GM21515 (cell line): Measurements from ENCODE around the gene ATE1.
A peak's percentile ranks its signal among the peaks of the same experiment; 100 is the strongest.
"Not testable (repeated sequence)": the region's sequence is repeated elsewhere in the genome, so short reads cannot be mapped to it uniquely, and the experiment has no call there.

Experiments
- ATAC-seq: cut with Tn5 transposase; IDR thresholded peaks from one replicate; pipeline ENCODE4 v1.9.1; 2021; ENCODE audit not compliant: unreplicated experiment

The ATE1 gene

GRCh38 chr10:121927841-121928527 lies at the start of gene ATE1:
ATE1 (minus strand) TSS chr10:121928031; CDS start chr10:121927949, 82 bp downstream.
- peak; percentile 89 for ATAC-seq

DNA sequence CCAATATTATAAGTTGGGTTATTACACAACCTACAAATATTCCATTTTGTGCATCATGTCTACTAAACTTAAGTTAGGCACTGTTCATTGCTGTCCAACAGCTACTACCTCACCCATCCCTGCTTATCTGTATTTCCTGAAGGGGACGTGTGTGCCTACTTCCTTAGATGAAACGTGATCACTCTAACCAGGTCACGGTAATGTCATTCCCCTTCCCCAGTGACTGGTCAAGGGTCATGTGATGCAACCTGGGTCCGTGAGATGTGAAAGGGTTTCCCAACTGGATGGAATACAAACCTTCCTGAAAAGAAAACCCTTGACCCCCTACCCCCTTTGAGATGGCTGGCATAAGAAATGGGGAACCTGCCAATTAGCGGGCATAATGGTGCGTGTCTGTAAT lies 48.8 kb upstream of the ATE1 start:
- no peak for ATAC-seq

- ATAC-seq, result peak; percentile 16
These were observed 47.7 kb upstream of the ATE1 start for GRCh38 chr10:121975295-121976086.

DNA sequence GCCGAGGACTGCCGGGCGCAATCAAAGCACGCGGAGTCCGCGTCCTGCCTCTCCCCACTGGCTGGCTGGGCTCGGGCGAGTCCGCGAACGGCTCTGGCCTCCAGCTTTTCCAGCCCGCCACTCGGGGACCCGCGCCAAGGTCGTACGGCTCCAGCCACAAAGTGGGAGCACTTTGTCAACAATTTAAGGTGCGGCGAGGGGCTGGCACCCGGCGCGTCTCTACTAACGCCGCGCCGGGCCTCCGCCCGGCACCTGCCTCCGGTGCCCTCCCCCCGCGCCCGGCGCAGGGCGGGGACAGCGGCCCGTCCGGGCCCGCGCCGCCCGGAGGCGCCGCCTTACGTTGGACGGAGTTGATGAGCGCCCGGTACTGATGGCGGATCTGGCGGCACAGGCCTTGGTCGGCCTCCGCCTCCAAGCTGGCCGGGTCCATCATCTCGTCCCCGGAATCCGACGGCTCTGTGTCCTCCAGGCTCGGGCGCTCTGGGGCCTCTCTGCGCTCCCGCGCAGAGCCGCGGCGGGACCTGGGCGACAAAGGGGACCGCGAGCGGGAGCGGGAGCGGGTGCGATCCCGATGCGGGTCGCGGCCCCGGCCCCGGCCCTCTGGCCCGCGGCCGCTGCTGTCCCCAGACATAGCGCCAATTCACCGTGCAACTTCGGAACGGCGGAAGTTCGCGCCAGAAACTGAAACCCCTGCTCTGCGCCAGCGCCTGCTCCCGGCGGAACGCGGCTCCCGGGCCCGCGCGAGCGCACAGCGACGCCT lies 46.9 kb upstream of the ATE1 start, which contains the start of gene NSMCE4A:
Gene NSMCE4A, minus strand, starts transcription at position 683 of the 760 bp plus-strand sequence. Its CDS starts 52 bp downstream, at position 631.
- peak; percentile 88 for ATAC-seq

DNA sequence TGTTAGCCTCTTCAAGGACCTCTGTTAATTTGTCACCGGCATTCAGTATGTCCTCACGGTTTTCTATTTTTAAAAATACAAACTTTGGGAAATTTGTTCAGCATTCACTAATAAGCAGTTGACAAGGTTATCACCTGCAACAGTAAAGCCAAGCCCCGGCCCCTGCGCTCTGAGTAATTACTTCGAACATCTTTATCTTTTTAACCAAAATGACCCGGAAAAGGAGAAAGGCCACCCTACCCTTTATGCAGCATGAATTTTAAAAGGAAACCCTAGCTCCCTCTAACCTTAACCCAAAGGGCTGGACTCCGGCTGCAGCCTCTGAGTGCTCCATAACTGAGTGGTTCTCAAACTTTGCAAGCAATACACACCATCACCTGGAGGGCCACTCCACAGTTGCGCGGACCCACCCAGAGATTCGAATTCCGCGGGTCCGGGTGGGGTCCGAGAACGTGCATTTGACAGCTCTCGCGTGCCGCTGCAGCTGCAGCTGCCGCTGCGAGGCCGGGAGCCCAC lies 46.2 kb upstream of the ATE1 start:
- ATAC-seq, result no peak

DNA sequence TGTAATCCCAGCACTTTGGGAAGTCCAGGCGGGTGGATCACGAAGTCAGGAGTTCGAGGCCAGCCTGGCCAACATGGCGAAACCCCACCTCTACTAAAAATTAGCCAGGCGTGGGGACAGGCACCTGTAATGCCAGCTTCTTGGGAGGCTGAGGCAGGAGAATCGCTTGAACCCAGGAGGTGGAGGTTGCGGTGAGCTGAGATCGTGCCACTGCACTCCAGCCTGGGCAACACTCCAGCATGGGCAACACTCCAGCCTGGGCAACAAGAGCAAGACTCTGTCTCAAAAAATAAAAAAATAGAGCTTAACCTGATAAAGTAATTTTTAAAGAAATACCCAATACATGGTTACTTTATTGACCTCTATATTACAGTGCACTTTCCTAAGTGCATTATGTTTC lies 41.3 kb upstream of the ATE1 start:
- ATAC-seq, result not testable (repeated sequence)

DNA sequence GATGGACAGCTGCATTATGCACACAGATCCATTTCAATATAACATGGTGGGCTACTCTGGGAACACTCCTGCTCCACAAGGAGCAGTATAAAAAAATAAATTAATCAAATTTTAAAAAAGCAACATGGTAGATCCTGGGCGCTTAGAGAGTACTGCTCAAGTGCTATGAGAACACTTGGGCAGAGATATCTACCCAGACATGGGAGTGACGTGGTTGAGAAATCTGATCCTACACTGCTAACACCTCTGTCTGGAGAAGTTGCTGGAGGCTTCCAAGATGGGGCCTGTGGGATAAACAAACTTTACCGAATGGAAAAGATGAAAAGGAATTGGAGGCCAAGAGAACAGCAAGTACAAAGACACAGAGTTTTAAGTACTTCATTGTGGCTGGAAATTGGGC lies 38.2 kb upstream of the ATE1 start:
- ATAC-seq, result no peak

DNA sequence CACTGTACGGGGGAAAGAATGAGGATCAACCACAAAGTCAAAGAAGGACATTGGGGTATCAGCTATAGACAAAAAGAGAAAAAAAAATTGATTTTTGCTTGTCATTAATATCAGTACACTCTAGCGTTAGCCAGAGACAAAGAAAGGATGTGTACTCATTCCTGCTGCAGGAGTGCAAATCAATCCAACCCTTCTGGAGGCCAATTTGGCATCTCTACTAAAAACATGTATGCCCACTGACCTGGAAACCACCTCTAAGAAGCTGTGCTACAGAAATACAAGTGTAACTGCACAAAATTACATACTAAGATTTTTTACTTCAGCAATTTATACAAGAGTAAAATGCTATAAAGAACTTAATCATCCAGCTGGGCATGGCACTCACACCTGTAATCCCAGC lies 33.6 kb upstream of the ATE1 start:
- ATAC-seq, result no peak

DNA sequence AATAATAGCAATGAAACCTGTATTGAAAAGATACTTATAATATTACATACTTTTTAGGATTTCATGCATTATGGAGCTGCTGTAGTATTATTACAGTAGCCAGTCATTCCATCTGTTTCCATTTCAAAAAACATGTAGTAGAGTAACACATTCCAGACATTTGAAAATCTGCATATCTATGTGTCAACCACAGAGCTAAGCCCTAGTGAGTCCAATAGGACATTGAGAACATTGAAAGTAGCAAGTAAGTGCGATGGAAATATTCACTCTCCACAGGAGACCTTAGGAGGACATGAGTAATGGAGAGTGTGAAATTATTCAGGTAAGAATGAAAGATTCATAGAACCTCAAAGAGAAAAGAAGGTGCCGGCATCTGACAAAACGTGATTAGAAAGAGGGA lies 31.8 kb upstream of the ATE1 start:
- no peak for ATAC-seq

DNA sequence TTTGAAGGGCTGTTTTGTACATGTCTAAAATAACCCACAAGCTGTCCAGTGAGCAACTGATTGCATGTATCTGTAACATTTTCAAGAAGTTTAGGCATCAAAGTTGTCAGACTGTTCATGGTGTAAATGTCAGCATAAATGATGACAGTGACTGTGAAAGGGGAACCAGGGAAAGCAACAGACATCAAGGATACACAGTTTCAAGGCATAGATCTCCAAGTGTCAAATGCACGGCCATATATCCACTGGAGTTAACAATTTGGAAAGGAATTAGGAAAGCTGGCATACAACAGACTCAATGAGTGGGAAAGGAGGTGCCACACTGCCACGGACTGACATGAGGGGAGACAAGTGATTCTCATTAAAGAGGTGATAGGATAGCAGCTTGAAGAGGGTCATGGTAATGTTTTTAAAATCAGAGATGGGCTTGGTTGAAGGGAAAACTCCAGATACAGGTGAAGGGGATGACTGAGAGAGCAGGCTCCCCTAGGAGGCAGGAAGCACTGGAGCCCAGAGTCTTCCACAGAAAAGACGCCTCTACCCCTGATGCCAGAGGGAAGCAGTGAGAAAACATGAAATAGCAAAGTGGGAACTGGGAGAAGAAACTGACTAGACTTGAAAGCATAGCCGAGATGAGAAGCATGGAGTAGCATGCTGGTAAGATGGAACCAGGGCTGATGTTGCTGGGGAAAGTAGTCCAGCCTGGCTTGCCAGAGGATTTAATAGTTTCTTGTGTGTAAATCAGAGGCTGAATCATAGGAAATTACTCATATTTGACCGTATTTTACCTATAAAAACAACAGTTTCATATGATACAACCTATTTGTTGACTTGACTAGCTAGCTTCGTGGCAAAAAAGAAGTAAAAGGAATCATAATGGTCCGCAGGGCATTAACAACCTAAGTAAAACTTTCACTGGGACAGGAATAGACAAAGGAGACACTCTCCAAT lies 28.6 kb upstream of the ATE1 start:
- ATAC-seq, result no peak

- ATAC-seq, result no peak
These were observed 24.4 kb upstream of the ATE1 start for GRCh38 chr10:121952226-121952625.

DNA sequence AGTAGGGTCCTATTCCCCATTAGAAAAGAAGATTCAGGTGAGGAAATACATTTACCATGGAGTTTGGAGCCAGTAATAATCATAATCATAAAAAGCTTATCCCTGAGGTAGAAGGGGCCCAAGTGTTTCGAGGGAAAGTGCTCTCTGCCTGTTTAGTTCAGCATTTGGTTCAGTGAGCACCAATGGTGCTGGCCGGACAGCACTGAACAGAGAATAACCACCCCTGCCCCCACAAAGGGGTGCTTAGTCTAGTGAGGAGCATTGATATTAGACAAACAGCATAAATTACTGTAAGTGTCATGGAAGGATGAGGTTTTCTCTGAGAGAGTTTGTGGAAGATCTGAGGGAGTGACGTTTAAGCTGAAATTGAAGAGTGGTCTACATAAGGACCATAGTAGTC lies 21.6 kb upstream of the ATE1 start:
- ATAC-seq, result no peak

DNA sequence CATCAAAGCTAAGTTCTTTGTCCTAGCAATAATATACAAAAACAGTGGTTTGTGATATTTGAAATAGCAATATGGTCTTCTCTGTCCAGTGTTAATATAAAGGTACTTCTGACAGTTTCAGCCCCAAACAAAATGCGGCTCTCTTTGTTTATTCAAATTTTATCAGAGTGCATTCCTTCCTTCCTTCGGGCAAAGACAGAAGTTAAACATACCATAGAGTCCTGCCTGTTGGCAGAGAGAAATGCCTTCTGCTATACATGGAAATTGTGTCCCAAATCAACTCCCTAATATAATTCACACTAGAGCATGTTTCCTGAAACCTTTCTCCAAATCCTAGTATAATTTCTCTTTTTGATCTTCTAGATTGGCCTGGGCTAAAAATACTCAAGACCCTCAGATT lies 21.2 kb upstream of the ATE1 start:
- no peak for ATAC-seq

DNA sequence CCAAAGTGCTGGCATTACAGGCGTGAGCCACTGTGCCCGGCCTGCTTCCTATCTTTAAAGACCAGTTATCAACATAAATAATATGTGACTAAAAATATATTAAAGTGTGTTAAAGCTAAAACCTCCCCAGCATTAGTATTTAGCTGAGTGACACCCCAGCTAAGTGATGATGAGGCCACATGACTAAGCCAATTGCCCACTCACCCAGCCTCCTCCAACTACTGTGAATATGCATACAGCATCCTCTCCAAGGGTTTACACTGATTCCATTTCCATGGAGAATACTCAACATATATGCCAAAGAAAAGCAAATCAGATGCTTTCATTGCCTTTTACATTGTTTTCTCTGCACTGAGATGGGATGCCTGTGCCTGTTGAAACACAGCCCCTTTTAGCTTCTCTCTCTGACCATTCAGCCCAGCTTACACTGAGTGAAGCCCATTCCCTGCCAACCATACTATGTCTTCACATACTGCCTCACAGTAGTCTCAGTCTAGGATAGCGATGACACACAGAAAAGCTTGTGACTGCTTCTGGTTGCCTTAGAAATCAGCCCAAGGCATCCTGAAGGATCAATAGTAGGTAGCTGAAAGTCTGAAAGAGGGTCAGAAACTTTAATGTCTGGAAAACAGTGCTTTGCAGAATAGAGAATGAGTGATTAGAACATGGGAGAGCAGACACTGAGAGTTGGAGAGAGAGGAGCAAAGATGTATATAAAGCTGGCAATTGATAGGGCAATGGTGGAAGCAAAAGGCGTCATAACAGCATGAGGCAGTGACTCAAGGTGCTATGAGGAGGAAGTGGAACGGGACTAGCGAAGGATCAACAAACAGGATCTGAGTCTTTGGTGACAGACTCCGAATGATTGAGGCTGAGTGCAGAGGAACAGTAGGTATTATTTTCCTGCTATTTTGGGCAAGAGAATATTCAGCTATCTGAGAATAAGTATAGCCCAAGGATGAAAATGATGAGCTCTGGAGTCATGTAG lies 19.8 kb upstream of the ATE1 start:
- ATAC-seq, result no peak

DNA sequence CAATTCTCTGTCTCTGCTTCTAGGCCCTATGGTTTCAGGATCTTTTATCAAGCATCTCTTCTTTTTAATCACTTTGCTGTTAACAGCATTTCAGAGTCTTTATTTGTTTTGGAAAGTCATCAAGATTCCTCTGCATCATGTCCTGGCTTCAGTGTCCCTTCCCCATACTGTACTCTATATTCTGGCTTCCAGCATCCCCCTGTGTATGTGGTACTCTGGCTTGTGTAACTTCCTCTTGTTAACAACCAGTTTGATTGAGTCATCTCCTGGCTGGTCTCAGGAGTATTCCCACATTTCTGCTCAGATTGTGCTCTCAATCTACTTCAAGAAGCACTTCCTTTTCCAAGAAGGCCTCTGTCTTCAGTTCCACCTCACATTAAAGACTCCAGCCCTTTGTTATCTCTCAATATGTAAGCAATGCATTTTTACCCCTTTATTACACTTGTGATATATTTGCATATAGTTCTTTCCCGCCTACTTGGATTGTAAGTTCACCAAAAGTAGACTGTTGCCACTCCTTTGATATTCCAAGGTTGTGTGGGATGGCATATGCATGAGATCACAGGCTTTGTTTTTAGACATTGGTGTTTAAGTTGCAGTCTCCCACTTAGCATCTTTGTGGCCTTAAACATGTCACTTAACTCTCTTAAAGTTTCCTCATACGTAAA lies 15.1 kb upstream of the ATE1 start:
- ATAC-seq, result no peak

- no peak for ATAC-seq
These were observed 13.7 kb upstream of the ATE1 start for GRCh38 chr10:121941532-121941931.

DNA sequence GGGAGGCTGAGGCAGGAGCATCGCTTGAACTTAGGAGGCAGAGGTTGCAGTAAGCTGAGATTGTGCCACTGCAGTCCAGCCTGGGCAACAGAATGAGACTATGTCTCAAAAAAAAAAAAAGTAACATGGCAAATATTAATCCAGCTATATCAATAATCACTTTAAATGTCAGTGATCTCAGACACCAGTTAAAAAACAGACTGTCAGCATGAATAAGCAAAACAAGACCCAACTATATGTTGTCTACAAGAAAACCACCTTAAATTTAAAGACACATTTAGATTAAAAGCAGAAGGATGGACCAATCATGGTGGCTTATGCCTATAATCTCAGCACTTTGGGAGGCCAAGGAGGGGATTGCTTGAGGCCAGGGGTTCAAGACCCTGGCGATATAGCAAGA lies 8.5 kb upstream of the ATE1 start:
- no peak for ATAC-seq

- ATAC-seq, result no peak
These were observed 7.9 kb upstream of the ATE1 start for GRCh38 chr10:121935702-121936101.
